Hematopoietic multipotent progenitor cell treated with erythropoietin and hydrocortisone succinate and interleukin-3 and kit ligand, for 17 days (in vitro differentiated cells): ENCODE results near the gene OPA1.
A peak's percentile ranks its signal among the peaks of the same experiment; 100 is the strongest.
"Not testable (repeated sequence)": the region's sequence is repeated elsewhere in the genome, so short reads cannot be mapped to it uniquely, and the experiment has no call there.

Experiments
- DNase-seq: peaks from one replicate; pipeline ENCODE4 v3.0.0-alpha.2; 2015; ENCODE audit warnings: low spot score

OPA1 gene

GRCh38 chr3:193589616-193590015, 3.4 kb upstream of the OPA1 start:
- DNase-seq: no peak

- DNase-seq: no peak
Measured at GRCh38 chr3:193590088-193590856, 2.7 kb upstream of the OPA1 start.

GRCh38 chr3:193593668-193594030, 641 bp downstream of the OPA1 start:
- peak; percentile 26 for DNase-seq

GRCh38 chr3:193594946-193595689, 2.1 kb downstream of the OPA1 start:
- DNase-seq: no peak

- DNase-seq: no peak
Measured at GRCh38 chr3:193595939-193596487, 3.0 kb downstream of the OPA1 start.

- DNase-seq: no peak
Measured at GRCh38 chr3:193598202-193598601, 5.2 kb downstream of the OPA1 start.

GRCh38 chr3:193599393-193599792, 6.4 kb downstream of the OPA1 start:
- DNase-seq: no peak

- peak; percentile 86 for DNase-seq
Measured at GRCh38 chr3:193605876-193606275, 12.9 kb downstream of the OPA1 start.

- DNase-seq: not testable (repeated sequence)
Measured at GRCh38 chr3:193606892-193607291, 13.9 kb downstream of the OPA1 start.

GRCh38 chr3:193610516-193610915, 17.5 kb downstream of the OPA1 start:
- not testable (repeated sequence) for DNase-seq

GRCh38 chr3:193614430-193614829, 21.4 kb downstream of the OPA1 start:
- DNase-seq: no peak

- no peak for DNase-seq
Measured at GRCh38 chr3:193617628-193618027, 24.6 kb downstream of the OPA1 start.

- DNase-seq: no peak
Measured at GRCh38 chr3:193620057-193620456, 27.0 kb downstream of the OPA1 start.

- DNase-seq: no peak
Measured at GRCh38 chr3:193620650-193621049, 27.6 kb downstream of the OPA1 start.

GRCh38 chr3:193621127-193621526, 28.1 kb downstream of the OPA1 start:
- DNase-seq: no peak

- no peak for DNase-seq
Measured at GRCh38 chr3:193630005-193630404, 37.0 kb downstream of the OPA1 start.

GRCh38 chr3:193637831-193638230, 44.8 kb downstream of the OPA1 start:
- no peak for DNase-seq

- DNase-seq: no peak
Measured at GRCh38 chr3:193638833-193639232, 45.8 kb downstream of the OPA1 start.

GRCh38 chr3:193640165-193640715, 47.2 kb downstream of the OPA1 start:
- no peak for DNase-seq

- no peak for DNase-seq
Measured at GRCh38 chr3:193640728-193641439, 47.9 kb downstream of the OPA1 start.

GRCh38 chr3:193641440-193641775, 48.4 kb downstream of the OPA1 start:
- no peak for DNase-seq

- DNase-seq: no peak
Measured at GRCh38 chr3:193645806-193646205, 52.8 kb downstream of the OPA1 start.
